H1 (cell line): ENCODE measurements around the gene GPRASP1.

Experiments
- GTF2F1 ChIP-seq: IDR thresholded peaks from 2 replicates; pipeline ENCODE4 v1.6.1; 2012; ENCODE audit warnings: low read depth, low read length, improper control_type of control experiment, borderline replicate concordance
- TBP ChIP-seq: IDR thresholded peaks from 2 replicates; pipeline ENCODE4 v1.6.1; 2011; ENCODE audit warnings: low read depth, low read length, improper control_type of control experiment

GRCh38 chrX:102610905-102611304 lies 40.4 kb upstream of the GPRASP1 start:
- no peak for TF ChIP-seq GTF2F1
- no peak for TF ChIP-seq TBP
